Right ventricle myocardium inferior (tissue), 1 donor: ENCODE measurements around the gene RPF1. TPM values are rescaled to one million over a fixed set of nuclear protein-coding genes. Genes with fewer than 3 reads are reported as not detected.
"Not testable (repeated sequence)": the region's sequence is repeated elsewhere in the genome, so short reads cannot be mapped to it uniquely, and the experiment has no call there.

Source experiments
- ATAC-seq: fragments of 200-7000 bp; cut with Tn5 transposase; one replicate; pipeline ENCODE4 v1.9.1; 2020; ENCODE audit warnings: mild to moderate bottlenecking, moderate library complexity
- DNase-seq: peaks from one replicate; pipeline ENCODE4 v3.0.0; 2021; ENCODE audit errors: missing footprints
- intact Hi-C: fragments of 100-400 bp; cut with DNase I; formaldehyde crosslinking; loops from one replicate; pipeline ENCODE4 v1.11.0; 2022
- long read RNA-seq: library from polyadenylated mRNA; unstranded; transcript quantifications from one replicate; pipeline ENCODE4 v2.0.0, GENCODE V29; 2021
- total RNA-seq: library from RNA; stranded (reverse); fragmentation: NEBNext Ultra II Directional; extraction: Animal tissue kit (Norgen Biotek cat#: 25700); gene quantifications from one replicate; pipeline ENCODE4 v1.2.1, GENCODE V29; 2021
- donor health status: DM: no; HTN: yes; CAD: no; lungs with severe emphysema.

Gene RPF1, protein sequence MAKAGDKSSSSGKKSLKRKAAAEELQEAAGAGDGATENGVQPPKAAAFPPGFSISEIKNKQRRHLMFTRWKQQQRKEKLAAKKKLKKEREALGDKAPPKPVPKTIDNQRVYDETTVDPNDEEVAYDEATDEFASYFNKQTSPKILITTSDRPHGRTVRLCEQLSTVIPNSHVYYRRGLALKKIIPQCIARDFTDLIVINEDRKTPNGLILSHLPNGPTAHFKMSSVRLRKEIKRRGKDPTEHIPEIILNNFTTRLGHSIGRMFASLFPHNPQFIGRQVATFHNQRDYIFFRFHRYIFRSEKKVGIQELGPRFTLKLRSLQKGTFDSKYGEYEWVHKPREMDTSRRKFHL
- 34.2 TPM for total RNA-seq
- long read RNA-seq, transcript RPF1-201 (9 exons, 1,385 nt) = major isoform, 6 of 8 reads
- long read RNA-seq, partial matches to known transcripts = 1 of 8 reads
- long read RNA-seq, other reads (novel, unspliced or antisense) = 0 of 8 reads

DNA sequence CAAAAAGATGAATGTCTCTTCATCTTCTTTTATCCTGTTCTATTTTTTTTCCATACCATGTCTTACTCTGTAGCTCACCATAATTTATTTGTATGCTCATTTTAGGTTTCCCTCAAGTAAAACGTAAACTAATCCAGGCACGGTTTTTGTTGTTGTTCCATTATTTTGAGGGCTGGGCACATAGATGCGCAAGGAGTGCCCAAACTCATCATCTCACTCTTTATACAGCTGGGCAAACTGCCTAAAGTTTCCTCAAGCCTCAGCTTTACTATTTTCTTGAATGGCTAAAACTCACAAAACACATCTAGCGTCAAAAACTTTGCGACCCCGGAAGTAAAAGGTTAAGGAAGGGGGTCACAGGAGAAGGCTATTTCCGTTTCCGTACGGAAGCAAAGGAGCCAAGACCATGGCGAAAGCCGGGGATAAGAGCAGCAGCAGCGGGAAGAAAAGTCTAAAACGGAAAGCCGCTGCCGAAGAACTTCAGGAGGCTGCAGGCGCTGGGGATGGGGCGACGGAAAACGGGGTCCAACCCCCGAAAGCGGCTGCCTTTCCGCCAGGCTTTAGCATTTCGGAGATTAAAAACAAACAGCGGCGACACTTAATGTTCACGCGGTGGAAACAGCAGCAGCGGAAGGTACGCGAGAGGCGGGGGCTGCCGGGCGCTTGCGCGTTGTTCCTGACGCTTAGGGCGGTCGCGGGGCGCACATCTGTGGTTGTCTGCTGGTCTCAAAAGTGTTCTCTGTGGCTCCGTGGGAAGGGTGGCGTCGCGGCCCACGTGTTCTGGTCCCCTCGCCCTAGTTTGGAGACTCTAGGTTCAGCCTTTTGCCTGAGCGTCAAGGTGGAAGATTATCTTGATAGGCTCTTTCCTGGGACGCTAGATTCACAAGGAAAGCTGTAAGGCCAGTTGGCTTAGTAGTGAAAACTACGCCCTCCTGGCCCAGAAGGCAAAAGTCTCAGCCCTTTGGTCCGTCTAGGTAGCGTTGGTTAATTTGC, at the start of gene RPF1:
Gene RPF1 (plus strand): TSS at position 391 of the 993 bp plus-strand sequence. CDS start 16 bp downstream, at position 407.
- peak; percentile 96 for ATAC-seq
- intact Hi-C loops = loop anchor here (1.0 kb wide), 1 partner anchor 27 kb away; the partner anchor contains the start of genes GNG5 and SPATA1
- DNase-seq = peak; percentile 82

GRCh38 chr1:84430546-84430945, 48.5 kb upstream of the RPF1 start:
- ATAC-seq (no peak), DNase-seq (no peak)
- intact Hi-C loops = loop anchor here (5.0 kb wide), 2 partner anchors 283 to 498 kb away; no protein-coding TSS in a partner anchor

DNA sequence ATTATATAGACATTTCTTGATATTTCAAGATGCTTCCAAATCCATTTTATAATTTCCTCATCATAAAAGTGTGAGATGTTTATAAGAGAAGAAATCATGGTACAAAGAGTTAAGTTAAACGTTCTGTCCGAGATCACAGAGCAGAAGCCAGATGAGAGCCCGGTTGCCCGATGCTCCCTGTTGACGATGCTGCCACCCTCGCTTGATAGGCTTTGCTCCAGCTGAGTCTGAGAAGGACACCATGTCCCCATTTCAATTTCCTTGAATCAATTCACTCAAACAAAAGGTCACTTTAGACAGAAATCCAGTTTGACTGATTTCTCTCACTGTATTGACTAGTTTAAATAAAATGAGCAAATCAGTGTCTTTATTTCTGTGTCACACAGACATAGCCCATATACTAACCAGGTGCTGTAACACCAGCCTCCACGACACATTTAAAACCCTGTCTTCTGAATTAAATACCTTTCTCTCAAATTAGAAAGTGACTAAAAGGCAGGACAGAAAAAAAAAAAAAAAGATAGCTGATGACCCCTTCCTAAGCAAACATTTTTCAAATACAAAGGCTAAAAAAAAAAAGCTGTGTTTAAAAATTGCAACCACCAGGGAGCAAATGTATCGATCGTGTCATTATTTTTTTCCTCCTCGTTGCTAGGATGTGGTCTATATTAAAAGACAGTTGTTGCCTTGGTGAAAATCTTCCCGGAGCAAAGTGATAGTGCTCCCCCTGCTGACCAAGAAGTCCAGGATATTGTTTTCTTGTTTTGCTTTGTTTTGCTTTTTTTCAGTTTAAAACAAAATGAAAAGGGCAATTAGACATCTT, 45.6 kb upstream of the RPF1 start:
- DNase-seq (no peak), ATAC-seq (peak; percentile 78)
- intact Hi-C loops = loop anchor here (5.0 kb wide), 2 partner anchors 286 to 501 kb away; no protein-coding TSS in a partner anchor

- intact Hi-C loops = loop anchor here (5.0 kb wide), 2 partner anchors 287 to 502 kb away; no protein-coding TSS in a partner anchor
- no peak for DNase-seq
- ATAC-seq = no peak
Measured at GRCh38 chr1:84434081-84434769, 44.8 kb upstream of the RPF1 start.

GRCh38 chr1:84434801-84435549, 44.1 kb upstream of the RPF1 start:
- DNase-seq (no peak), ATAC-seq (no peak)
- intact Hi-C loops = loop anchor here (5.0 kb wide), 2 partner anchors 288 to 503 kb away; no protein-coding TSS in a partner anchor

DNA sequence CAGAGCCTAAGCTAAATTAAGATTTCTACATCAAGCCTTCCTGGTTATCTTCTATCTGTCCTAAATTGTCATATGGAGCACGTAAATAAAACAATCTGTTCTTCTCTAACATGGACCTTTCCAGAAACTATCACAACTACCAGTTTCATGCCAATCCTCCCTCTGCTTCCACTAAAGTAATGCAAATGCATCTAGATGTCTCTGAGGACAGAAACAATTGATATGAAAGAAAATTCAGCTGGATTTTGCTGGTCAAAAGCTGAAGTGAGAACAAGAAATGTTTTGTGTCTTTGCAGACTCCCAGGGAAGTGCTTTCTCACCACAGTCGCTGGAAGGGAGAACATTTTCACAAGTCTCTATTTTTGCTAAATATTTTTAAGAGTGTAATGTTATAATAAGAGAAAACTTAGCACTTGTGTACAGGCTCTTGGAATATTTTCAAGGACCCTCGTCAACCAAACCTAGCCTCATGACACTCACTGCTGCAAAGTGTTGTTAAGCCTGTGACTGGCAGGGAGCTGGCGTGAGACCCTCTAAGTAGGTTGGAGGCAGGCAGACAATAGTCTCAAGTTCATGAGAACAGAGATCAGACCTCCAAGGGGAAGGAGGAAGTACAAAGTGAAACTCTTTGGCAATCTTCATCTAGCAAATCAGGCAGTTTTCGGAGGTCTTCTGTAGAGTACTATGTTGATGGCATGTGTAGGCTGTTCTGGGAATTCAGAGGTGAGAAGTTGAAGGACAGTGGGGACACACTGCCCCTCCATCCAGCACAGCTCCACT, 42.0 kb upstream of the RPF1 start:
- ATAC-seq = peak; percentile 44
- no peak for DNase-seq
- intact Hi-C loops = no loop called here

- ATAC-seq (peak; percentile 63), DNase-seq (no peak)
- intact Hi-C loops = loop anchor here (5.0 kb wide), 3 partner anchors 160 to 315 kb away; no protein-coding TSS in a partner anchor
Measured at GRCh38 chr1:84442256-84442655, 36.8 kb upstream of the RPF1 start.

GRCh38 chr1:84442747-84443646, 36.1 kb upstream of the RPF1 start:
- DNase-seq, ATAC-seq: not testable (repeated sequence)
- intact Hi-C loops = loop anchor here (5.0 kb wide), 3 partner anchors 159 to 314 kb away; no protein-coding TSS in a partner anchor

GRCh38 chr1:84448704-84449103, 30.4 kb upstream of the RPF1 start:
- DNase-seq, intact Hi-C loops, ATAC-seq: not testable (repeated sequence)

GRCh38 chr1:84450910-84451309, 28.2 kb upstream of the RPF1 start:
- DNase-seq (no peak), ATAC-seq (no peak)
- intact Hi-C loops = no loop called here

GRCh38 chr1:84452436-84452835, 26.6 kb upstream of the RPF1 start:
- intact Hi-C loops = no loop called here
- no peak for ATAC-seq
- DNase-seq = no peak

- DNase-seq (no peak), ATAC-seq (no peak)
- intact Hi-C loops = no loop called here
Measured at GRCh38 chr1:84462118-84462517, 16.9 kb upstream of the RPF1 start.

DNA sequence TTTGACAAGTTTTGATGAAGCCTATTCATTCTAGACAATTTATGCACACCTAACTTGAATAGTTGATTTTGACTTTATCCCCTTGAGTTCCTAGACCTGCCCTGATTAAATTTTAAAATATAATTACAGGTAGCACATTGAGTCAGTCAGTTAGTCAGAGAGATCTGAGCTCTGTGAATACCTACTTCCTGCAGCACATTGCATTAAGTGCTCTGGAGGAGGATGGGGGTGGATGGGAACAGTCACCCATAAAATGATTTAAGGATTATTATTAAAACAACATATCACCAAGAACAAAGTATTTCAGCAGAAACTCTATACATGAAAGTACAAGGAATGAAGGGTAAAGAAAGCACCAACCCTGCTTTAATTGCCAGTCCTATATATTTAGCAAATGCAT, 11.8 kb upstream of the RPF1 start:
- ATAC-seq = no peak
- intact Hi-C loops = no loop called here
- no peak for DNase-seq

DNA sequence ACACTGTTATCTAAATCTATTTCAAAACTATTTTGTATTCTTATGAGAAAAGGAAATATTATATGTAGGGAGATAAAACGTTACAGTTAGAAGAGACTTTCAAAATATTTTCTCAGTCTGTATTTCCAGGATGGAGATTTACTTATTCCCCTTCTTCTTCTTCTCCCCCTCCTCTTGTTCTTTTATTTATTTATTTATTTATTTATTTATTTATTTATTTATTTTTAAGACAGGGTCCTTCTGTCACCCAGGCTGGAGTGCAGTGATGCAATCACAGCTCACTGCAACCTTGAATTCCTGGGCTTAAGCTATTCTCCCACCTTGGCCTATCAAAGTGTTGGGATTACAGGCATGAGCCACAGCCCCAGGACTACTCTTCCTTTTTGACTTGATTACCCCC, 2.8 kb upstream of the RPF1 start:
- intact Hi-C loops = no loop called here
- DNase-seq (no peak), ATAC-seq (no peak)

- intact Hi-C loops = loop anchor here (1.0 kb wide), 1 partner anchor 26 kb away; the partner anchor contains the start of genes GNG5 and SPATA1
- DNase-seq (no peak), ATAC-seq (no peak)
Measured at GRCh38 chr1:84479998-84480397, 932 bp downstream of the RPF1 start.
